Measurements from ENCODE around the gene C4A. TPM values are rescaled to one million over a fixed set of nuclear protein-coding genes. Genes with fewer than 3 reads are reported as not detected.

The C4A gene
- total RNA-seq, 2 experiments from 2014 or later: 2.8 to 3.2 TPM

DNA sequence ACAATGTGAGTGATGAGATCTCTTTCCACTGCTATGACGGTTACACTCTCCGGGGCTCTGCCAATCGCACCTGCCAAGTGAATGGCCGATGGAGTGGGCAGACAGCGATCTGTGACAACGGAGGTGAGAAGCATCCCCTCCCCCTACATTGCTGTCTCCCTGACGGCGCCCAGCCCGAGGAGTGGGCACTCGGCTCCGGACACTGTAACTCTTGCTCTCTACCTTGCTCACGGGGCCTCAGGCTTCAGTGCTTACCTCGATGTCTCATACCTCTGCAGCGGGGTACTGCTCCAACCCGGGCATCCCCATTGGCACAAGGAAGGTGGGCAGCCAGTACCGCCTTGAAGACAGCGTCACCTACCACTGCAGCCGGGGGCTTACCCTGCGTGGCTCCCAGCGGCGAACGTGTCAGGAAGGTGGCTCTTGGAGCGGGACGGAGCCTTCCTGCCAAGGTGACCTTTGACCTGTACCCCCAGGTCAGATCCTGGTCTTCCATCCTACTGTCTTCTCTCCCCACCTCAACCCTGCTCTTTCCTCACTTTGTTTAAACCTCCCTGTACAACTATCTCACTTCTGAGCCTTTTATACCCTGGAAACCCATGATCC, 34.7 kb upstream of the C4A start:
- TF ChIP-seq, protein P1, sequence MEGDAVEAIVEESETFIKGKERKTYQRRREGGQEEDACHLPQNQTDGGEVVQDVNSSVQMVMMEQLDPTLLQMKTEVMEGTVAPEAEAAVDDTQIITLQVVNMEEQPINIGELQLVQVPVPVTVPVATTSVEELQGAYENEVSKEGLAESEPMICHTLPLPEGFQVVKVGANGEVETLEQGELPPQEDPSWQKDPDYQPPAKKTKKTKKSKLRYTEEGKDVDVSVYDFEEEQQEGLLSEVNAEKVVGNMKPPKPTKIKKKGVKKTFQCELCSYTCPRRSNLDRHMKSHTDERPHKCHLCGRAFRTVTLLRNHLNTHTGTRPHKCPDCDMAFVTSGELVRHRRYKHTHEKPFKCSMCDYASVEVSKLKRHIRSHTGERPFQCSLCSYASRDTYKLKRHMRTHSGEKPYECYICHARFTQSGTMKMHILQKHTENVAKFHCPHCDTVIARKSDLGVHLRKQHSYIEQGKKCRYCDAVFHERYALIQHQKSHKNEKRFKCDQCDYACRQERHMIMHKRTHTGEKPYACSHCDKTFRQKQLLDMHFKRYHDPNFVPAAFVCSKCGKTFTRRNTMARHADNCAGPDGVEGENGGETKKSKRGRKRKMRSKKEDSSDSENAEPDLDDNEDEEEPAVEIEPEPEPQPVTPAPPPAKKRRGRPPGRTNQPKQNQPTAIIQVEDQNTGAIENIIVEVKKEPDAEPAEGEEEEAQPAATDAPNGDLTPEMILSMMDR (IDR thresholded peaks at IDR 0.05): no peak
- DNase-seq (no peak), ATAC-seq (no peak)
- Mint-ChIP-seq H3K4me3 (no peak overlapping the region), H3K9me3 (no peaks in the 10 kb centered on the region), H3K36me3 (ENCODE audit: low read depth) (no peaks in the 10 kb centered on the region), H3K27me3 (peaks cover 6% of the 10 kb centered on the region), H3K27ac (no peak overlapping the region), H3K4me1 (ENCODE audit: low read depth) (peaks cover 4% of the 10 kb centered on the region)
- ChIA-PET CTCF (no interaction called here), POLR2A (interaction anchor here (0.6 kb wide), 1 partner anchor 54 kb away, joined by 3 read pairs; no protein-coding TSS in a partner anchor)
- intact Hi-C loops (cut with micrococcal nuclease): no loop called here

DNA sequence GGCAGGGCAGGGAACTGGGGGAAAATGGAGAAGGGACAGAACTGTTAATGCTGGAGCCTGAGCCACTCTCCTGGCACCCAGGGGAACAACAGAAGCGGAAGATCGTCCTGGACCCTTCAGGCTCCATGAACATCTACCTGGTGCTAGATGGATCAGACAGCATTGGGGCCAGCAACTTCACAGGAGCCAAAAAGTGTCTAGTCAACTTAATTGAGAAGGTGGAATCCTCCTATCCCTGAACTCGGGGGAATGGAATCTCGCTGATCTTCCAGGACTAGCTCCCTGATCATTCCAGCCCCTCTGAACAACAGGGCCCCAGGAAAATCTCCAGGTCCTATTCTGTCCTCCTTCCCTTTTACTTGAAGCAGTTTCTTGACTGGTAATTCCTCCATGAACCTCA, 34.0 kb upstream of the C4A start:
- no peaks in the 10 kb centered on the region for H3K9me3 Mint-ChIP-seq
- no peak overlapping the region for H3K27ac Mint-ChIP-seq
- intact Hi-C loops (cut with micrococcal nuclease): no loop called here
- DNase-seq (no peak), ATAC-seq (no peak)
- POLR2A ChIA-PET: interaction anchor here (0.6 kb wide), 2 partner anchors 50 to 55 kb away, joined by 3 read pairs; no protein-coding TSS in a partner anchor
- CTCF ChIA-PET: no interaction called here
- peaks cover 5% of the 10 kb centered on the region for H3K36me3 Mint-ChIP-seq (ENCODE audit: low read depth)
- H3K27me3 Mint-ChIP-seq: no peaks in the 10 kb centered on the region
- H3K4me3 Mint-ChIP-seq: no peak overlapping the region
- TF ChIP-seq, protein P1 (IDR thresholded peaks at IDR 0.05): no peak
- peaks cover 4% of the 10 kb centered on the region for H3K4me1 Mint-ChIP-seq (ENCODE audit: low read depth)

DNA sequence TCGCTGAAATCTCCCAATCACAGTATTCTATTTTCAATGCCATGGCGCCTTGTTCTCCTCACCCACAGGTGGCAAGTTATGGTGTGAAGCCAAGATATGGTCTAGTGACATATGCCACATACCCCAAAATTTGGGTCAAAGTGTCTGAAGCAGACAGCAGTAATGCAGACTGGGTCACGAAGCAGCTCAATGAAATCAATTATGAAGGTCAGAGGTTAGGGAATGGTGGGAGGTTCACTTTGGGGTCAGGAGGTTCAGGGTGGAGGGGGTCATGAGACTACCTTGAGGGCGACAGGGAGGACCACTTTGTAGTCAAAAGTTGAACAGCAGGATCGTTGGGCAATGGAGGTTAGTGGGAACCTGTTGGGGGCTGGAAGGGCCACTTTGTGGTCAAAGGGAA, 33.6 kb upstream of the C4A start:
- intact Hi-C loops (cut with micrococcal nuclease): no loop called here
- H3K36me3 Mint-ChIP-seq (ENCODE audit: low read depth): peaks cover 10% of the 10 kb centered on the region
- H3K4me1 Mint-ChIP-seq (ENCODE audit: low read depth): peaks cover 4% of the 10 kb centered on the region
- ATAC-seq (no peak), DNase-seq (no peak)
- no peaks in the 10 kb centered on the region for H3K9me3 Mint-ChIP-seq
- ChIA-PET POLR2A (interaction anchor here (0.6 to 0.9 kb wide), 2 partner anchors 20 to 50 kb away, joined by 3 read pairs; no protein-coding TSS in a partner anchor), CTCF (no interaction called here)
- H3K4me3 Mint-ChIP-seq: no peak overlapping the region
- no peaks in the 10 kb centered on the region for H3K27me3 Mint-ChIP-seq
- no peak overlapping the region for H3K27ac Mint-ChIP-seq
- TF ChIP-seq, protein P1 (IDR thresholded peaks at IDR 0.05): no peak

DNA sequence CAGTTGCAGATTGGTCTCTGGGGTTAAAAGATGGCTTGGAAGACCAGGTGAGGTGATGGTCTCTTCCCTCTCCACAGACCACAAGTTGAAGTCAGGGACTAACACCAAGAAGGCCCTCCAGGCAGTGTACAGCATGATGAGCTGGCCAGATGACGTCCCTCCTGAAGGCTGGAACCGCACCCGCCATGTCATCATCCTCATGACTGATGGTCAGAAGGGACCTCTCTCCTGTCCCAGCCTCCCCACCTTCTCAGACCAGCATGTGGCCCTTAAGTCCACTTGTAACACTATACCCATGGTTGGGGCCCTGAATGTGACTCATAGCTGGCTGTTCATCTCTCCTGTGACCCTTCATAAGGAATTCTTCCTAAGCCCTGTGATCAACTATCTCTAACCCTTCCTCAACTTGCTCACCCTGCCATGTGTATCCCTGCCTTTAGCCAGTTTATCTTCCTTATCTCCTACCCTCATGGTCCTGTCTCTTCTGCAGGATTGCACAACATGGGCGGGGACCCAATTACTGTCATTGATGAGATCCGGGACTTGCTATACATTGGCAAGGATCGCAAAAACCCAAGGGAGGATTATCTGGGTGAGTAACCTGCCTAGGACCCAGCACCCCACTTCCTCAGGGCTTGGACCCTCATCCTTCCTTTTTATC, 33.0 kb upstream of the C4A start:
- CTCF ChIA-PET: no interaction called here
- no peak for ATAC-seq
- peaks cover 14% of the 10 kb centered on the region for H3K36me3 Mint-ChIP-seq (ENCODE audit: low read depth)

More for the DNA sequence above, 33.0 kb upstream of the C4A start:
- Mint-ChIP-seq H3K27me3 (no peaks in the 10 kb centered on the region), H3K27ac (no peak overlapping the region), H3K4me3 (no peak overlapping the region), H3K9me3 (no peaks in the 10 kb centered on the region), H3K4me1 (ENCODE audit: low read depth) (peaks cover 4% of the 10 kb centered on the region)
- TF ChIP-seq, protein P1 (IDR thresholded peaks at IDR 0.05): no peak
- POLR2A ChIA-PET: interaction anchor here (0.9 to 2.6 kb wide), 2 partner anchors 10 to 21 kb away, joined by 3 to 9 read pairs; partner anchors contain the start of genes NELFE and SKIC2
- intact Hi-C loops (cut with micrococcal nuclease): no loop called here
- no peak for DNase-seq
